AG04449 (cell line): Measurements from ENCODE around the gene BCR.

Source experiments
- CTCF ChIA-PET: fragments of 350-600 bp; formaldehyde crosslinking; extraction: SDS; loops from one replicate; lab custom pipeline; 2021; ENCODE audit warnings: antibody characterized with exemption; lab: Yijun Ruan, JAX
- POLR2A ChIA-PET: fragments of 400-600, 350-600 bp; formaldehyde crosslinking; extraction: SDS; loops from one replicate; lab custom pipeline; 2020; ENCODE audit warnings: antibody characterized with exemption, inconsistent platforms; lab: Yijun Ruan, JAX
- DNase-seq: peaks from one replicate; pipeline ENCODE4 v3.0.0-alpha.2; 2010; ENCODE audit warnings: low read depth, low spot score
- H3K4me3 ChIP-seq: 2 replicates; pipeline ENCODE4 v1.5.1; 2011; ENCODE audit warnings: low read depth, mild to moderate bottlenecking, control low read depth, low read length
- TF ChIP-seq, protein P1 (sequence below): IDR thresholded peaks from one replicate; pipeline ENCODE4 v1.5.1; 2011; ENCODE audit warnings: mild to moderate bottlenecking, moderate library complexity, low read length, control low read depth, inconsistent platforms; ENCODE audit not compliant: insufficient read depth; ENCODE audit errors: missing control alignments

The BCR gene

DNA sequence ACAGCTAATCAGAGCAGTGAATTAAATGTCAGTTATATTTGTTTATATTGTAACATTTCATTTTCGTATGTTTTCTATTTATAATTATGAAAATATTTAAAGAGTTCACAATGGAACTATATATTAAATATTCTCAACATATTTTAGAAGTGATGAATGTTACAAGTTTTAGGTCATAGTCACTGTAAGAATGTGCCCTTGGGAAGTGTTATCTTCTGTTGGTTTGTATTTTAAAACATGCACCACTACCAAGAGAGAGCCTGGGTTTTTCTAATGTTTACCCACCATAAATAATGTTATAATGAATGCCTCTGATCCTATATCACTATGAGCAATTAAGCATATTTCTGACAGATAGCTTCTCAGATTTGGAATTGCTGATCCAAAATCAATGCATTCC is 171.0 kb downstream of the BCR start:
- CTCF ChIA-PET: interaction anchor here (1.1 kb wide), 1 partner anchor 36 kb away, joined by 4 read pairs; no protein-coding TSS in a partner anchor
- DNase-seq: no peak
- POLR2A ChIA-PET: no interaction called here

DNA sequence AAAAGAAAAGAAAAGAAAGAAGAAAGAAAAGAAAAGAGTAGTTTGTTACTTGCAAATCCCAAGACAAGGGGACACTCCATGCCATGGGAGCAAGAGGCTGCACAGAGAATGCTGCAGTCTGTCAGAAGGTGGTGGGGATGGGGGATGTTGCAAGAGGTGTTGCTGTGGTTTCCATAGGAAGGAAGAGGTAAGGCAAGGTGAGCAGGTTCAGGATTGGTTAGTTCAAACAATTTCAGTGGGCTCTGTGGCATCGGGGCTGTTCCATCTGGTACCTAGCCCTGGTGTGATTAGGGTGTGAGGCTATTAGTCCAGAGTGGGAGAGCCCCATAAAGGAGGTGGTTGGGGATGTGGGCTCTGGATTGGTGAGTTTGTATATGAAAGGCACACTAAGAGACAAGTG is 172.7 kb downstream of the BCR start:
- no peak for DNase-seq
- POLR2A ChIA-PET: no interaction called here
- TF ChIP-seq, protein P1, sequence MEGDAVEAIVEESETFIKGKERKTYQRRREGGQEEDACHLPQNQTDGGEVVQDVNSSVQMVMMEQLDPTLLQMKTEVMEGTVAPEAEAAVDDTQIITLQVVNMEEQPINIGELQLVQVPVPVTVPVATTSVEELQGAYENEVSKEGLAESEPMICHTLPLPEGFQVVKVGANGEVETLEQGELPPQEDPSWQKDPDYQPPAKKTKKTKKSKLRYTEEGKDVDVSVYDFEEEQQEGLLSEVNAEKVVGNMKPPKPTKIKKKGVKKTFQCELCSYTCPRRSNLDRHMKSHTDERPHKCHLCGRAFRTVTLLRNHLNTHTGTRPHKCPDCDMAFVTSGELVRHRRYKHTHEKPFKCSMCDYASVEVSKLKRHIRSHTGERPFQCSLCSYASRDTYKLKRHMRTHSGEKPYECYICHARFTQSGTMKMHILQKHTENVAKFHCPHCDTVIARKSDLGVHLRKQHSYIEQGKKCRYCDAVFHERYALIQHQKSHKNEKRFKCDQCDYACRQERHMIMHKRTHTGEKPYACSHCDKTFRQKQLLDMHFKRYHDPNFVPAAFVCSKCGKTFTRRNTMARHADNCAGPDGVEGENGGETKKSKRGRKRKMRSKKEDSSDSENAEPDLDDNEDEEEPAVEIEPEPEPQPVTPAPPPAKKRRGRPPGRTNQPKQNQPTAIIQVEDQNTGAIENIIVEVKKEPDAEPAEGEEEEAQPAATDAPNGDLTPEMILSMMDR: no peak
- CTCF ChIA-PET: no interaction called here
- H3K4me3 ChIP-seq: no peak overlapping the region

More for the DNA sequence above, 171.0 kb downstream of the BCR start:
- no peak overlapping the region for H3K4me3 ChIP-seq
- TF ChIP-seq, protein P1: no peak

GRCh38 chr22:23353696-23354095 is 173.4 kb downstream of the BCR start:
- ChIA-PET CTCF (no interaction called here), POLR2A (no interaction called here)
- H3K4me3 ChIP-seq: no peak overlapping the region
- TF ChIP-seq, protein P1: no peak
- DNase-seq: no peak

DNA sequence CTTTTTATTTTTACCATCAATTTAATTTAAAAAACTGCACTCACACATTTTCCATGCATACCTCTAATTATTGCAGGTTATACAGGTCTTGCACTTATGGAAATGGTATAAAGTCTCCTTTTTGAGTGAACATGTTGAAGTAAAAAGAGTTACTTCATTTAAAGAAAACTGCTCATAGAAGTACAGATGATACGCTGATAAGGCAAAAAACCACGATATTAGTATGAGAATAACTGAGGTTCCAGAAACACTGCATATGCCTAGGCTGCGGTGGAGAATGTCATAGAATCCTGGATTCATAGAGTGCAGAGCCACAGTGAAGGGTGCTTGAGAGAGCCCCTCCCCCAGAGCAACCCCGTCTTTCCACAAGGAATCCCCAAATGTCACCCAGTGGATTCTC is 175.8 kb downstream of the BCR start:
- ChIA-PET CTCF (no interaction called here), POLR2A (no interaction called here)
- no peak overlapping the region for H3K4me3 ChIP-seq
- no peak for DNase-seq
- TF ChIP-seq, protein P1: no peak

DNA sequence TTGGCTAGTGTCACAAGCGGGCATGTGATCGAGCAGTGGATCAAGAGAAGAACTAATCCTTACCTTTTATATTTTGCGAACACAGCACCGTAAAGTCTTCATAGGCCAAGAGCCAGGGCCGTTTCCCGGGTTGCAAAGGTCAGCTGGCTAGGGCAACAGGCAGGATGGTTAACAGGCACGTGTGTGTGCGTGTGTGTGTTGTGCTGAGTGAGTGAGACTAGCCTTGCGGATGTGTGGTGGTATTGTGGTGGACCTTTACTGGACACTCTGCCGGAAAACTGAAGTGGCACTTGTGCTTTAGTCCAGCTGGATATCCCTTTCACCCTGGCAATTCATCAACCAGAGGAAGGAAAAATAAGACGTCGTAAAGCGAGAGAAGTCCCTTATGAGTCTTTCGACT is 176.7 kb downstream of the BCR start:
- TF ChIP-seq, protein P1: no peak
- H3K4me3 ChIP-seq: no peak overlapping the region
- no peak for DNase-seq
- POLR2A ChIA-PET: no interaction called here
- CTCF ChIA-PET: interaction anchor here (0.9 kb wide), 1 partner anchor 29 kb away, joined by 3 read pairs; no protein-coding TSS in a partner anchor

- H3K4me3 ChIP-seq: no peak overlapping the region
- CTCF ChIA-PET: no interaction called here
- DNase-seq: no peak
- POLR2A ChIA-PET: no interaction called here
- TF ChIP-seq, protein P1: no peak
These were observed 179.3 kb downstream of the BCR start for GRCh38 chr22:23359583-23360123.
